DMS153 treated with DMSO at 0.1 percent for 48 hours (cell line): ENCODE measurements around the gene VRTN.

Experiments
- DNase-seq: peaks from one replicate; lab custom pipeline; 2025; ENCODE audit not compliant: unreplicated experiment; lab: John Stamatoyannopoulos, UW

The VRTN gene

GRCh38 chr14:74392616-74393570, 44.6 kb downstream of the VRTN start:
- no peak for DNase-seq

DNA sequence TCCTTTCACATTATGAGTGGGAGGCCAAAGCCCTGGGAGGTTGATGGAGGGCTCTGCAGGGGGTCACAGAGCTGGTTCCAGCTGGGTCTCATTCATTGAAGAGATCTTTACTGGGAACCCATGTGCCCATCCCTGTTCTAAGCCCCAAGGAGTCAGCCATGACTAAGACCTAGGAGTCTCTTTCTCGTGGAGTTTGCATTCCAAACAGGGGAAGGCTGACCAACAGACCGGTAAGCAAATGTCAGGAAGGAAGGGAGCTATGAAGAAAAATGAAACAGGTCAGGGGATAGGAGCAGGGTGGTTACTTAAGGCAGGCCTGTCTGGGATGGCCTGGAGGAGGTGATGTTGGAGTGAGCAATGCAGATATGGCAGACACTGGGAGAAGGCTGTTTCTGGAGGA, 46.3 kb downstream of the VRTN start:
- no peak for DNase-seq

DNA sequence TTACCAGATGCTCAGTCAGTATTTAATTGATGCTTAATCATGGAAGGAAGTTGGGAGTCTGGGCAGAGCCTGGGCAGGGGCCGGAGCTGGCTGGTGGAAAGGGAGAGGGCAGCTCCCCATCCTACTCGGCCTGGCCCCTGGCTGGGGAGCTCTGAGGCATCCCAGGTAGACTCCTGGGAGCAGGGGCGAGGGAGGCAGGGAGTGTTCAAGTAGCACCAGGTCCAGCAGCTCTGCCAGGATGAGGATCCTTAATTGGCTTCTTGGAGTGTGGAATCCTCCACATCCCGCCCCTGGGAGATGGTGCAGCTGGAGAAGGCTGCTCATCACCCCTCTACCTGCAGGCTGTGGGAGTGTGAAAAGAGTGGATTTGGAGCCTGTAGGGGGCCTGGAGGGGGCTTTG, 46.8 kb downstream of the VRTN start:
- DNase-seq = no peak

DNA sequence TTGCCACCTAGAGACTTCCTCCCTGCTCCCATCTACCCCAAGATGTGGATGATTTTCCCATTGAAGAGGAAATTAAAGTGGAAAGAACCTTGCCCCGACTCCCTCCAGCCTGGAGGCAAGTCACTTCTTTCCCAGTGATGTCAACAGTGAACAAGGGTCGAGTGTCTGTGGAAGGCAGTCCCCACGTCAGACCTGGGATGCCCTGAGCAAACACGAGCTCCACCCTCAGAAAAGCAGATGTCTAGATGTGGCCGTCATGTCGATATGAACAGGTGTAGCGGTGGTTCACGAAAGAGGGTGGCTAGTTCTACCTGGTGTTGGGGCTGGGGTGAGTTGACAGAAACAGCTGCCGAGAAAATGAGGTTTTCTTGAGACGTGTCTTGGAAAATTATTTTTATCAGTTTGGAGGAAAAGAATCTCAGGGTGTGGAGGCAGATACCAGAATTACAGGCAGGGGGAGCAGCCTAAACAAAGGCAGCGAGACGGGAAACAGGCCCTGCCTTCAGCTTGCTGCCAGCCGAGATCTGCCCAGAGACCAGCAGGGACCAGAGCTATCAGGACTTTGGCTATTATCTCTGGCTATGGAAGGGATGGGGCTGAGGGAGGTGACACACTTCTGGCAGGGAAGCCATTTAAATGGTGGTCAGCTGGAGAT, 51.9 kb downstream of the VRTN start:
- no peak for DNase-seq

GRCh38 chr14:74400919-74401503, 52.7 kb downstream of the VRTN start:
- DNase-seq = no peak

GRCh38 chr14:74401504-74402241, 53.4 kb downstream of the VRTN start:
- peak; percentile 3 for DNase-seq

- no peak for DNase-seq
Measured at GRCh38 chr14:74402401-74403251, 54.4 kb downstream of the VRTN start.

- no peak for DNase-seq
Measured at GRCh38 chr14:74403619-74404417, 55.5 kb downstream of the VRTN start.

DNA sequence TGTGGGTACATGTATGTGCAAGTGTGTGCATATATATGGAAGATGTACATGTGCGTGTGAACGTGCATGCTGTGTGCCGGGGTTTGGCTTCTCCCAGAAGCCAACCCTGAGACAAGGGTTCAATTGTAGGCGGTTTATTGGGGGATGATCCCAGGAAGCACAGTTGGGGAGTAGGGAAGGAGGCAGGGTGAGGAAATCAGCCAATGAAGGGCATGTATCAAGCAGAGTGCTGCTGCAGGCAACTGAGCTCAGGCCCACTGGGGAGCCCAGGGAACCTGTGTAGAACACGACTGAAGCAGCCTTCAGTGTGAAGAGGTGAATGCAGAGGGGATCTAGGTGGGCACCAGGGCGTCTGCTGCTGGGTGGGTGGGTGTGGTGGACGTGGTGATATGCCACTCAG, 56.2 kb downstream of the VRTN start:
- DNase-seq = no peak

DNA sequence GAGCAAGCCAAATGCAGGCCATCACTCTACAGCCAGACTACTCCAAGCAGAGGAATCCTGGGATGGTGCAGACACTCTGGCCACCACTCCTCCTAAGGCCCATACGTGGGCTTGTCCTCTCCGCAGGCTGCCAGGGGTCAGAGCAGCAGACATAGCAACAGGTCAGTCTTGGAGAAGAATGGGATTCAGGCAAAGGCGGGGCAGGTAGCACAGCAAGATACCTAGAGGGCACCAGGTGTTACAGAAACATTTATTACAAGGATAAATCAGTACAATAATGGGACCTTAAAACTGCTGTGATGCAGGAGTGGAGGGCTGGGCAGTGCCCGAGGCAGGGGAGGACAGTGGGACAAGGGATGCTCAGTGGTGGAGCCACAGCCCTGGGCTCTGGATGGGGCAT, 57.4 kb downstream of the VRTN start:
- no peak for DNase-seq

DNA sequence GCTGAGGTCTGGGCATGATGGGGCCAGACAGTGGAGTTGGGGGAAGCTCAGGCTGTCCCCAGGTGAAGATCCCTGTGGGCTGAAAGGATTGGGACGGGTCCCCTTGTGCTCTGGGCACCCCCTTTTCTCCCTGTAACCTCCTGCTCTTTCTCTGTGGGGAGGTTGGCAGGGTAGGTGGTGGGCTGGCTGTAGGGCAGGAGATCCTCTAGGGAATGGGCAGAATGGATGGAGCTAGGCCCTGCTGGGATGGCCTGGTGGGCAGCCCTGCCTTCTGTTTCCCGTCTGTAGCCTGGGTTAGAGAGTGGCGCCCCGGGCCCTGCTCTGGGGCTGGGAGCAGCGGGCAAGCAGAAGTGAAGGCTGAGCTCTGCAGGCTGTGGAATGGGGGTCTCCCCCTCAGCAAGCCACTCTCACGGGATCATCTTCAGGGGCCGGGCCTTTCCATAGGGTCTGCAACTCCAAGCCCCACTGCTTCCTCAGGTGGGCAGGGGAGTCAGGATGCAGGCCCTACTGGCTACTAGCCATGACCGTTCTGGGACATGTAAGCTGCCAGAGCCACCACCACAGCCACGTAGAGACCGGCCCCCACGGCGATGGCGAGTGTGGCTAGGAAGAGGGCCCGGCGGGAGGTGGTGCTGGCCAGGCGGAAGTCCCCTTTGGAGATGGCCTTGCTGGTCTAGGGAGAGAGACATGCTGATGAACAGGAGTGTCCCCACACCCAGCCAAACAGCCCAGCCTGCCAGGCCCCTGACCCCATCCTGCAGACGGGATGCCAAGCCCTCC, 58.9 kb downstream of the VRTN start:
- DNase-seq = no peak

- no peak for DNase-seq
Measured at GRCh38 chr14:74407801-74408154, 59.5 kb downstream of the VRTN start.

GRCh38 chr14:74408870-74409269, 60.6 kb downstream of the VRTN start:
- no peak for DNase-seq

DNA sequence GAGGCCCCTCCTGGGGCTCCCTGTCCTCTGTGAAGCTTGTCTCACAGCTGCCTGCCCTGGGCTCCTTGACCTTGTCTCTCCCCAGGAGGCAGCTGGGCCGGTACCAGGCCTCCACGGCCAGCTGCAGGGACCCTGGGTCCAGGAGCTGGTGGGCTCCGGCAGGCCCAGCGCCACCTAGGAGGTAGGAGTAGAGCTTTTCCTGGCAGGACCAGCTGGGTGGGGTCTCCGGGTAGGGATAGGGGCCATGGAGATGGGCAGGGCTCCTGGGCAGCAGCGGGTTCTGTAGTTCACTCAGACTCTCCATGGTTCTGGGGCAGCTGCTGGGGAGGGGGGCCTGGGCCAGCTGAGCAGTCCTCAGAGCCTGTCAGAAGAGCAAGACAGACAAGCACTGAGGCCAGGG, 61.2 kb downstream of the VRTN start:
- DNase-seq = no peak
